Trophoblast cell (in vitro differentiated cells and primary cell): ENCODE data around the gene MYB.

Source experiments
- DNase-seq, 2 donors: peaks; one replicate each; pipeline ENCODE4 v3.0.0-alpha.2; 2016
- H2AFZ ChIP-seq: 2 replicates; pipeline ENCODE4 v1.6.1; 2013; ENCODE audit warnings: low read length, moderate library complexity, mild to moderate bottlenecking; ENCODE audit not compliant: insufficient read depth, poor library complexity
- H2AK5ac ChIP-seq: 2 replicates; pipeline ENCODE4 v1.6.1; 2013; ENCODE audit warnings: mild to moderate bottlenecking, low read length
- H2BK120ac ChIP-seq: 2 replicates; pipeline ENCODE4 v1.6.1; 2013; ENCODE audit warnings: low read length, mild to moderate bottlenecking, moderate library complexity; ENCODE audit not compliant: insufficient read depth, poor library complexity
- H2BK12ac ChIP-seq: 2 replicates; pipeline ENCODE4 v1.6.1; 2013; ENCODE audit warnings: mild to moderate bottlenecking, low read length, moderate library complexity
- H2BK5ac ChIP-seq: 2 replicates; pipeline ENCODE4 v1.6.1; 2013; ENCODE audit warnings: low read length, low read depth, moderate library complexity, mild to moderate bottlenecking; ENCODE audit not compliant: poor library complexity
- H3K14ac ChIP-seq: 2 replicates; pipeline ENCODE4 v1.6.1; 2013; ENCODE audit warnings: mild to moderate bottlenecking, low read length
- H3K18ac ChIP-seq: 2 replicates; pipeline ENCODE4 v1.6.1; 2013; ENCODE audit warnings: mild to moderate bottlenecking, low read length
- H3K23ac ChIP-seq: 2 replicates; pipeline ENCODE4 v1.6.1; 2013; ENCODE audit warnings: low read length
- H3K27ac ChIP-seq: 2 replicates; pipeline ENCODE4 v1.5.1; 2013; ENCODE audit warnings: low read depth, mild to moderate bottlenecking, inconsistent platforms, low read length, moderate library complexity
- H3K27me3 ChIP-seq: 2 replicates; pipeline ENCODE4 v1.6.1; 2013; ENCODE audit warnings: inconsistent platforms, mild to moderate bottlenecking, low read length, moderate library complexity; ENCODE audit not compliant: insufficient read depth
- H3K36me3 ChIP-seq, 2 experiments: 1 replicate in 1 of 2; 2 replicates in 1 of 2; pipeline ENCODE4 v1.6.1; 2013; ENCODE audit warnings: low read length in 2 of 2, mild to moderate bottlenecking in 2 of 2, moderate library complexity in 1 of 2; ENCODE audit not compliant: insufficient read depth in 2 of 2, control insufficient read depth in 1 of 2
- H3K4ac ChIP-seq: 2 replicates; pipeline ENCODE4 v1.6.1; 2013; ENCODE audit warnings: low read depth, mild to moderate bottlenecking, low read length, moderate library complexity
- H3K4me1 ChIP-seq, 2 experiments: 1 replicate in 1 of 2; 2 replicates in 1 of 2; pipeline ENCODE4 v1.6.1; 2013; ENCODE audit warnings: low read length in 2 of 2, mild to moderate bottlenecking in 2 of 2, moderate library complexity in 1 of 2; ENCODE audit not compliant: insufficient read depth in 2 of 2, control insufficient read depth in 1 of 2
- H3K4me2 ChIP-seq: 2 replicates; pipeline ENCODE4 v1.6.1; 2013; ENCODE audit warnings: inconsistent platforms, mild to moderate bottlenecking, low read length, moderate library complexity
- H3K4me3 ChIP-seq: 2 replicates; pipeline ENCODE4 v1.5.1; 2013; ENCODE audit warnings: mild to moderate bottlenecking, low read depth, low read length, inconsistent platforms
- H3K79me1 ChIP-seq: one replicate; pipeline ENCODE4 v1.6.1; 2013; ENCODE audit warnings: low read length
- H3K79me2 ChIP-seq: 2 replicates; pipeline ENCODE4 v1.6.1; 2013; ENCODE audit warnings: low read length, mild to moderate bottlenecking; ENCODE audit not compliant: control insufficient read depth, insufficient read depth, poor library complexity
- H3K9ac ChIP-seq: 2 replicates; pipeline ENCODE4 v1.6.1; 2013; ENCODE audit warnings: mild to moderate bottlenecking, low read length
- H3K9me3 ChIP-seq: 2 replicates; pipeline ENCODE4 v1.6.1; 2013; ENCODE audit warnings: low read depth, mild to moderate bottlenecking, control low read depth, inconsistent platforms, low read length; ENCODE audit not compliant: insufficient read depth
- H4K12ac ChIP-seq: 2 replicates; pipeline ENCODE4 v1.6.1; 2013; ENCODE audit warnings: low read depth, mild to moderate bottlenecking, low read length, moderate library complexity
- H4K8ac ChIP-seq: 2 replicates; pipeline ENCODE4 v1.6.1; 2013; ENCODE audit warnings: low read depth, mild to moderate bottlenecking, low read length, moderate library complexity
- H4K91ac ChIP-seq: one replicate; pipeline ENCODE4 v1.6.1; 2013; ENCODE audit warnings: low read depth, mild to moderate bottlenecking, low read length, moderate library complexity
- WGBS: extraction: QIAGEN DNeasy Blood & Tissue Kit; methylation state at CpG from one replicate; pipeline ENCODE4 v1.1.7; 2013; ENCODE audit warnings: missing lambda C conversion rate; ENCODE audit not compliant: insufficient read length, insufficient coverage; ENCODE audit errors: extremely low coverage; 5-methylcytosine and 5-hydroxymethylcytosine counted together

MYB gene

GRCh38 chr6:135215160-135215559, 34.1 kb downstream of the MYB start:
- H4K91ac ChIP-seq = no peak overlapping the region
- no peak overlapping the region for H3K4me2 ChIP-seq
- H3K27ac ChIP-seq = no peak overlapping the region
- no peak overlapping the region for H3K4ac ChIP-seq
- H3K23ac ChIP-seq = no peak overlapping the region
- H3K79me2 ChIP-seq = no peaks in the 10 kb centered on the region
- no peaks in the 10 kb centered on the region for H3K27me3 ChIP-seq
- H2AK5ac ChIP-seq = no peak overlapping the region
- no peak overlapping the region for H3K9ac ChIP-seq
- no peak overlapping the region for H2BK12ac ChIP-seq
- no peak overlapping the region for H2BK5ac ChIP-seq
- H4K8ac ChIP-seq = no peak overlapping the region
- H4K12ac ChIP-seq = no peak overlapping the region
- H2AFZ ChIP-seq = no peak overlapping the region
- H3K79me1 ChIP-seq = no peaks in the 10 kb centered on the region
- peak in 1 of 2 donors; percentile 5 for DNase-seq
- H3K4me1 ChIP-seq = no peaks in the 10 kb centered on the region
- no CpG with 5 or more reads among the region's 3 CpGs for WGBS
- H3K14ac ChIP-seq = no peak overlapping the region
- no peaks in the 10 kb centered on the region for H3K36me3 ChIP-seq
- H3K9me3 ChIP-seq = no peaks in the 10 kb centered on the region
- H2BK120ac ChIP-seq = no peak overlapping the region
- H3K18ac ChIP-seq = no peak overlapping the region
- H3K4me3 ChIP-seq = no peak overlapping the region

- Histone ChIP-seq H3K23ac (peak overlapping the region; percentile 61), H3K4me2 (no peak overlapping the region), H3K14ac (no peak overlapping the region), H2AFZ (no peak overlapping the region), H2BK12ac (no peak overlapping the region), H2BK120ac (no peak overlapping the region), H3K27ac (no peak overlapping the region), H3K79me2 (no peaks in the 10 kb centered on the region), H2BK5ac (no peak overlapping the region), H3K36me3 (no peaks in the 10 kb centered on the region), H3K4ac (no peak overlapping the region), H4K12ac (no peak overlapping the region), H2AK5ac (no peak overlapping the region), H3K18ac (no peak overlapping the region), H3K4me1 (no peaks in the 10 kb centered on the region), H3K9ac (no peak overlapping the region), H4K91ac (no peak overlapping the region), H3K27me3 (no peaks in the 10 kb centered on the region), H3K79me1 (no peaks in the 10 kb centered on the region), H3K4me3 (peak overlapping the region; percentile 54), H3K9me3 (no peaks in the 10 kb centered on the region), H4K8ac (no peak overlapping the region)
- no peak for DNase-seq
- no CpG with 5 or more reads among the region's 6 CpGs for WGBS
Measured at GRCh38 chr6:135215563-135215962, 34.5 kb downstream of the MYB start.

- Histone ChIP-seq H3K79me1 (no peaks in the 10 kb centered on the region), H4K12ac (no peak overlapping the region), H3K27ac (no peak overlapping the region), H4K91ac (no peak overlapping the region), H2AK5ac (no peak overlapping the region), H3K27me3 (no peaks in the 10 kb centered on the region), H3K4me2 (no peak overlapping the region), H3K79me2 (no peaks in the 10 kb centered on the region), H2BK120ac (no peak overlapping the region), H3K23ac (no peak overlapping the region), H2BK5ac (no peak overlapping the region), H3K9me3 (no peaks in the 10 kb centered on the region), H2BK12ac (no peak overlapping the region), H3K36me3 (no peaks in the 10 kb centered on the region), H4K8ac (no peak overlapping the region), H3K14ac (no peak overlapping the region), H3K9ac (no peak overlapping the region), H2AFZ (no peak overlapping the region), H3K4ac (no peak overlapping the region), H3K4me3 (no peak overlapping the region), H3K4me1 (no peaks in the 10 kb centered on the region), H3K18ac (no peak overlapping the region)
- no peak for DNase-seq
- WGBS = no CpG with 5 or more reads among the region's 6 CpGs
Measured at GRCh38 chr6:135217663-135218062, 36.6 kb downstream of the MYB start.

GRCh38 chr6:135219346-135219745, 38.2 kb downstream of the MYB start:
- H4K91ac ChIP-seq = no peak overlapping the region
- no peak overlapping the region for H2BK12ac ChIP-seq
- no peak overlapping the region for H4K12ac ChIP-seq
- no peaks in the 10 kb centered on the region for H3K27me3 ChIP-seq
- H3K27ac ChIP-seq = no peak overlapping the region
- no peaks in the 10 kb centered on the region for H3K4me1 ChIP-seq
- H2BK5ac ChIP-seq = no peak overlapping the region
- DNase-seq = no peak
- no peak overlapping the region for H3K14ac ChIP-seq
- H3K4me2 ChIP-seq = no peak overlapping the region
- no peak overlapping the region for H3K23ac ChIP-seq
- H2AK5ac ChIP-seq = no peak overlapping the region
- H3K79me2 ChIP-seq = no peaks in the 10 kb centered on the region
- no CpG with 5 or more reads among the region's 6 CpGs for WGBS
- H3K36me3 ChIP-seq = no peaks in the 10 kb centered on the region
- no peaks in the 10 kb centered on the region for H3K79me1 ChIP-seq
- no peak overlapping the region for H2AFZ ChIP-seq
- H4K8ac ChIP-seq = no peak overlapping the region
- no peak overlapping the region for H3K18ac ChIP-seq
- H3K4me3 ChIP-seq = no peak overlapping the region
- no peak overlapping the region for H2BK120ac ChIP-seq
- no peak overlapping the region for H3K9ac ChIP-seq
- no peaks in the 10 kb centered on the region for H3K9me3 ChIP-seq
- H3K4ac ChIP-seq = no peak overlapping the region
